Measurements from ENCODE around the gene MAGOH. TPM values are rescaled to one million over a fixed set of nuclear protein-coding genes. Genes with fewer than 3 reads are reported as not detected.
"Not testable (repeated sequence)": the region's sequence is repeated elsewhere in the genome, so short reads cannot be mapped to it uniquely, and the experiment has no call there.

Gene MAGOH
- total RNA-seq, 2 donors from 2014 or later: 28.8 to 33.5 TPM

- no peak for ATAC-seq
- intact Hi-C loops (cut with DNase I, micrococcal nuclease): no loop called here
- no peak for DNase-seq
Measured at GRCh38 chr1:53246261-53247134, 8.2 kb upstream of the MAGOH start.

- ATAC-seq (no peak), DNase-seq (no peak)
- intact Hi-C loops (cut with DNase I, micrococcal nuclease): no loop called here
Measured at GRCh38 chr1:53244141-53244540, 5.8 kb upstream of the MAGOH start.

DNA sequence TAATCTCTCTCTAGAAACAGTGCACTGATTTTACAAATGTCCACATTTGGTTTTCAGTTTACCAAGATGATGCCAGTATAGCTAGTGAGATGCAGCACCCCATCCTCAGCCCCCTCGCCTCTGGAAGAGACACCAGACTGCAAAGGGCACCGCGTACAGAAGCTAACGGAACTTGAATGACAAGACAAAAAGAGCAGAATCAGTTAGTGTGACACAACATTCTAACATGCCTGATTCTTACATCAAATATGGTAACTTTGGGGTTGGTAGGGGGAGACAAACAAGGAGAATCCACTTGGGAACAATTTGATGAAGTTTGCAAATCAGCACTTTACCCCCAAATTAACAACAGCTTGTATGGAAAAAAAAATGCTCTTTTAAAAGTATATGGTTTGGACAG lies 4.1 kb upstream of the MAGOH start:
- no peak for ATAC-seq

DNA sequence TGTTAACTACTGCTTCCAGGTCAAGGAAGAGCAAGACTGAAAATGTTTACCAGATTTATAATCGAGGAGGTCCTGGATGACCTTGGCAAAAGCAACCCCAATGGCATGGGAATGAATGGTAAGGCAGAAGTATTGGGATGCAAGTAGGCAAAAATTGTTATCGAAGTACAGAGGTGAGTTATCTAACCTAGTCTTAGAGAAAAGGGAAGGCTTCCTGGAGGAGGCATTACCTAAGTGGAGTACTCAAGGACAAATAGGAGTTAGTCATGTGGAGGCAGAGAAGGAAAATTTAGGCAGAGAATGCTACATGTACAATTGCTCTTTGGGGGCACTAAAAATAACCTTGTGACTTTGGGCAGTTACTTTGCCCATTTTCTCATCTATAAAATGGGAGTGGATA lies 3.5 kb upstream of the MAGOH start:
- DNase-seq: no peak
- intact Hi-C loops (cut with DNase I, micrococcal nuclease): no loop called here

More for the DNA sequence above, 4.1 kb upstream of the MAGOH start:
- intact Hi-C loops (cut with DNase I, micrococcal nuclease): no loop called here
- no peak for DNase-seq

GRCh38 chr1:53237638-53238037 lies 680 bp downstream of the MAGOH start:
- ATAC-seq (no peak), DNase-seq (no peak)
- intact Hi-C loops (cut with DNase I, micrococcal nuclease): no loop called here

More for the DNA sequence above, 3.5 kb upstream of the MAGOH start:
- ATAC-seq: no peak

DNA sequence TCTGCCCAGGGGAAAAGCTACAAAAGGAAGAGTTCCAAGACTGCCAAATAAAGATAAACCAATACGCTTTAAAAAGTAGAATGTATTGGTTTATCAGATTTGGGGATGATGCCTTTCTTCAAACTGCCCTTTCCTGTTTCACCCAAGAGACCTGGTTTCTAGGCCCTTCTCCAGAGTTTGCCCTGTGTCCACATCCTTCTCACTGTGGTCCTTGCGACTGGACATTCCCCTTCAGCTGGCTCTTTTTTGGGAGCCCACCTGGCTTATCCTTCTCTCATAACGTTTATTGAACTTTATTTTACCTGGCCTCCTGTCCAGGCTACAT lies 17.4 kb downstream of the MAGOH start:
- ATAC-seq (no peak), DNase-seq (no peak)
- intact Hi-C loops (cut with DNase I, micrococcal nuclease): no loop called here

- peak; percentile 96 to 99 for DNase-seq
- ATAC-seq: peak; percentile 94
- intact Hi-C loops (cut with DNase I, micrococcal nuclease): no loop called here
Measured at GRCh38 chr1:53220171-53220961, 18.0 kb downstream of the MAGOH start, which contains the start of gene CZIB. CZIB (minus strand) TSS chr1:53220634; CDS start chr1:53220575, 59 bp downstream.

- ATAC-seq (no peak), DNase-seq (no peak)
- intact Hi-C loops (cut with DNase I, micrococcal nuclease): no loop called here
Measured at GRCh38 chr1:53219711-53220110, 18.6 kb downstream of the MAGOH start.

GRCh38 chr1:53218201-53218600 lies 20.1 kb downstream of the MAGOH start:
- intact Hi-C loops (cut with DNase I, micrococcal nuclease): no loop called here
- no peak for ATAC-seq
- DNase-seq: no peak

DNA sequence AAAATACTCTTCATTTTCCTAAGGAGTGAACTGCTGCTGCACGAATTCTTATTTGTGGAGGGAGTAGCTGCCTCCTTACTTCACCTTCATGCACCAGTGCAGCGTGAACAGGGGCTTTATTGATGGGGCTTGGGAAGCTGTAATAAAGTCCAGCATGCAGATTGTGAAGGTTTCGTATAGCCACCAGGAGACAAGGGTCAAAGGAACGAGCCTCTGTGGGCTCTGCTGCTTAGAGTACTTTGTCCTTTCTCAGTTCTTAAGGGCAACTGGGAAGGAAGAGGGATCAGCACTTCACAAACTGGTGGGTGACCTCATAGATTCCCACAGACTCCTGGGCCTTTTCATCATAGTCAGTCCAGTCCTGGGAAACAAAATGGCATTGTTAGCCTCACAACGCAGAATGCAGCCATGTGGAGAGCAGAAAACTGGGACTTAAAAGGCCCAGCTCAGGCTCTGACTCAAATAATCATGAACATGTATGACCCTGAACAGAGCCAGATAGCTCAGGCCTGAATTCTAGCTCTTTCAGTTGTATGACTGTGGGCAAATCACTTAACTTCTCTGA lies 23.9 kb downstream of the MAGOH start:
- no peak for DNase-seq
- intact Hi-C loops (cut with DNase I, micrococcal nuclease): no loop called here
- no peak for ATAC-seq

DNA sequence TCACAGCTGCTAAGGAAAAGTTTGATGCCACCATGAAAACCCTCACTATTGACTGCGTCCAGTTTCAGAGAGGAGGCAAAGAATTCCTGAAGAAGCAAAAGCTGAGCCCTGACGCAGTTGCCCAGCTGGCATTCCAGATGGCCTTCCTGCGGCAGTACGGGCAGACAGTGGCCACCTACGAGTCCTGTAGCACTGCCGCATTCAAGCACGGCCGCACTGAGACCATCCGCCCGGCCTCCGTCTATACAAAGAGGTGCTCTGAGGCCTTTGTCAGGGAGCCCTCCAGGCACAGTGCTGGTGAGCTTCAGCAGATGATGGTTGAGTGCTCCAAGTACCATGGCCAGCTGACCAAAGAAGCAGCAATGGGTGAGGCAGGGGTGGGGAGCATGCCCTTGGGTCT lies 27.4 kb downstream of the MAGOH start:
- DNase-seq (no peak), ATAC-seq (no peak)
- intact Hi-C loops (cut with DNase I, micrococcal nuclease): no loop called here

DNA sequence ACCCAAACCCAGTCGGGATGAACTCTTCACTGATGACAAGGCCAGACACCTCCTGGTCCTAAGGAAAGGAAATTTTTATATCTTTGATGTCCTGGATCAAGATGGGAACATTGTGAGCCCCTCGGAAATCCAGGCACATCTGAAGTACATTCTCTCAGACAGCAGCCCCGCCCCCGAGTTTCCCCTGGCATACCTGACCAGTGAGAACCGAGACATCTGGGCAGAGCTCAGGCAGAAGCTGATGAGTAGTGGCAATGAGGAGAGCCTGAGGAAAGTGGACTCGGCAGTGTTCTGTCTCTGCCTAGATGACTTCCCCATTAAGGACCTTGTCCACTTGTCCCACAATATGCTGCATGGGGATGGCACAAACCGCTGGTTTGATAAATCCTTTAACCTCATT lies 28.0 kb downstream of the MAGOH start:
- ATAC-seq (no peak), DNase-seq (no peak)
- intact Hi-C loops (cut with DNase I, micrococcal nuclease): no loop called here

DNA sequence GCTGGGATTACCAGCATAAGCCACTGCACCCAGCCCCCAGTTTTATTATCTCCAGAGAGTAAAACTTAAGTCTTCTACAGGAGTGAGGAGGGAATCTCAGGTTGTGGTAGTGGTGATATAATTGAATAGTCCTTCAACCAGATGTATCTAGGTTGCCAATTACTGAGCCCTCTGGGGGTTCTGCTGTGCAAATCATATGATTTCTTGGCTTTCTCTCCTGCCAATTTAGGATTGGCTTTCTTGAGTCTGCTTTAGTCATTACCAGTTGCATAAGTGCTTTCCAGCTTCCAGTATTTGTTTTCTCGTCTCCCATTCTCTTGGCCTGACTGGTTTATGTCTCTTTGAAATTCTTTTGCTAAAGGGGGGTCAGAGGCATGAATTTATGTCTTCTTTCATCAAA lies 30.6 kb downstream of the MAGOH start:
- intact Hi-C loops (cut with DNase I, micrococcal nuclease): no loop called here
- ATAC-seq (no peak), DNase-seq (no peak)

DNA sequence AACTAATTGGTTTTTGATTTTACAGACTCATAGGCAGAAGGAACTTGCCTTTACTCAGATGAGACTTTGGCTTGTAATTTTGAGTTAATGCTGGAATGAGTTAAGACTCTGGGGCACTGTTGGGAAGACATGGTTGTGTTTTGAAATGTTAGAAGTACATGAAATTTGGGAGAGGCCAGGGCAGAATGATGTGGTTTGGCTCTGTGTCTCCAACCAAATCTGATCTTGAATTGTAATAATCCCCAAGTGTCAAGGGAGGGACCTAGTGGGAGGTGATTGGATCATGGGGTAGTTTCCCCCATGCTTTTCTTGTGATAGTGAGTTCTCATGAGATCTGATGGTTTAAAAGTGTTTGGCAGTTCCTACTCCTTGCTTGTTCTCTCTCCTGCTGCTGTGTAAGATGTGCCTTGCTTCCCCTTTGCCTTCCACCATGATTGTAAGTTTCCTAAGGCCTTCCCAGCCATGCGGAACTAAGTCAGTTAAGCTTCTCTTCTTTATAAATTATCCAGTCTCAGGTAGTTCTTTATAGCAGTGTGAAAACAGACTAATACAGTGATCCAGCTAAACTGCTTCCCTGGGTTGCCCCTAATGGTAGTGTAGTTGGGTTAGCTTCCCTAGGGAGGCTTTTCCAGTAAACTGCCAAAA lies 31.5 kb downstream of the MAGOH start:
- intact Hi-C loops (cut with DNase I, micrococcal nuclease): no loop called here
- DNase-seq (no peak), ATAC-seq (no peak)

- ATAC-seq; DNase-seq; intact Hi-C loops (cut with DNase I, micrococcal nuclease): not testable (repeated sequence)
Measured at GRCh38 chr1:53206083-53206685, 32.1 kb downstream of the MAGOH start.

DNA sequence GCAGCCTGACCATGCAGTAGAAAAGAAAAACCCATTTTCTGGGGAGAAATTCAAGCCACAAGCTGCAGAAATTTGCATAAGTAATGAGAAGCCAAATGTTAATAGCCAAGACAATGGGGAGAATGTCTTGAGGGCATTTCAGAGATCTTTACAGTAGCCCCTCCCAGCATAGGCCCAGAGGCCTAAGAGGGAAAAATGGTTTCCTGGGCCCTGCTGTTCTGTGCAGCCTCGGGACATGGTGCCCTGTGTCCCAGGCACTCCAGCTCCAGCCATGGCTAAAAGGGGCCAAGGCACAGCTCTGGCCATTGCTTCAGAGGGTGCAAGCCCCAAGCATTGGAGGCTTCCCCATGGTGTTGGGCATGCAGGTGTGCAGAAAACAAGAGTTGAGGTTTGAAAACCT lies 32.8 kb downstream of the MAGOH start:
- ATAC-seq; intact Hi-C loops (cut with DNase I, micrococcal nuclease); DNase-seq: not testable (repeated sequence)

DNA sequence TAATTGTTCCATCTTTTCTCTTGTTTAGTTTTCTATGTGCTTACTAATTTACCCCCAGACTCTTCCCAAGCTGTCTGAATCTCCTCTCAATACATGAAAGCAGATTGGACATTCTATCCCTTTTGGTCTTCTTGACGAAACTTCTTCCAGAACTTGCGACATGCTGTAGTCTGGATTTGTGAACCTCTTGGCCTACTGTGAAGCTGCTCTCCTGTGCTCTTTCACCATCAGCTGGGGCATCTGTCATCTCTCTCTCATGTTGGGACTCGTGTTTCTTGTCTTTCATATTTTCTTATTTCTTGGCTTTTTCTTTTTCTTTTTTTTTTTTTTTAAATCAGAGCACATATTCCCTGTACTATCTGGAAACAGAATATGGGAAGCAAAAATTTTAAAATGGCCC lies 34.9 kb downstream of the MAGOH start:
- intact Hi-C loops (cut with DNase I, micrococcal nuclease): no loop called here
- ATAC-seq (no peak), DNase-seq (no peak)

DNA sequence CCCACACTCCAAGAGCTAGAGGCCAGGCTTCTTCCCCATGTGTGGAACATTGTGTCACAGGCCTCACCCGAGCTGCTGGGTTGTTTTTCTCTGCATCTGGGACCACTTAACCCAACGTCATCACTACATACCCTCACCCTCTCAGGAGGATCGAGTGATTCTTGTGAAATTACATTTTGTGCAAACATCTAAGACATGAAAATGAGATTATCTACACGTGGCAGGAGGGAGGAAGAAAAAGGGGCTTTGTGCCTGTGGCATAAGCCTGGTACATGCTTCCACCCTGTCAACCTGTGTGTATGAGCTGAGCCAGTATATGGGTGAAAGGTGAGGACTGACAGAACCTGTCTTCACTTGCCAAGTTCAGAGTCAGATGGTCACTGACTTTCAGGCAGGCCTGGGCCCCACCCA lies 40.1 kb downstream of the MAGOH start:
- intact Hi-C loops (cut with DNase I, micrococcal nuclease): loop anchor here in 1 of 2 donors (10.0 kb wide), 1 partner anchor 493 kb away; no protein-coding TSS in a partner anchor
- ATAC-seq: peak; percentile 67
- DNase-seq: peak in 1 of 2 donors; percentile 67
